Measurements from ENCODE around the gene PXN.

- TF ChIP-seq SREBF2 (IDR thresholded peaks at IDR 0.05): no peak
- no peak for TF ChIP-seq PBX3 (IDR thresholded peaks at IDR 0.05)
- TF ChIP-seq CTCF (IDR thresholded peaks at IDR 0.05): no peak
- no peak for TF ChIP-seq HDAC2 (IDR thresholded peaks at IDR 0.05)
- TF ChIP-seq E2F6 (IDR thresholded peaks at IDR 0.05; ENCODE audit: borderline replicate concordance, low read depth): no peak
- TF ChIP-seq EP300 (IDR thresholded peaks at IDR 0.05): no peak
These were observed 74.5 kb downstream of the PXN start for GRCh38 chr12:120190985-120191480.

All from A549 (cell line).